Neutrophil (primary cell): Measurements from ENCODE around the gene CACNA1E.

Experiments
- H3K27ac ChIP-seq: fragments of 200-600 bp; sonication (generic); 2 replicates; pipeline ENCODE4 v1.5.1; 2016; ENCODE audit warnings: mild to moderate bottlenecking, moderate library complexity
- H3K27me3 ChIP-seq: fragments of 200-600 bp; sonication (generic); 2 replicates; pipeline ENCODE4 v1.6.0; 2016; ENCODE audit warnings: mild to moderate bottlenecking
- H3K36me3 ChIP-seq: fragments of 200-600 bp; sonication (generic); 2 replicates; pipeline ENCODE4 v1.5.1; 2017
- H3K4me1 ChIP-seq, 2 experiments: fragments of 200-600 bp in 1 of 2; sonication (generic) in 1 of 2; 1 replicate in 1 of 2; 2 replicates in 1 of 2; pipeline versions ENCODE4 v1.5.1 to v1.6.1; 2013 to 2016; ENCODE audit warnings: low read depth in 1 of 2, low read length in 1 of 2, mild to moderate bottlenecking in 1 of 2, moderate library complexity in 1 of 2; ENCODE audit not compliant: control insufficient read depth in 1 of 2, insufficient read depth in 1 of 2
- H3K4me3 ChIP-seq, 2 experiments: fragments of 200-600 bp in 1 of 2; sonication (generic) in 1 of 2; 1 replicate in 1 of 2; 2 replicates in 1 of 2; pipeline ENCODE4 v1.5.1; 2013 to 2016; ENCODE audit warnings: low read depth in 1 of 2, low read length in 1 of 2, mild to moderate bottlenecking in 1 of 2, moderate library complexity in 1 of 2
- H3K9me3 ChIP-seq: fragments of 200-600 bp; sonication (generic); 2 replicates; pipeline ENCODE4 v1.5.1; 2016
- TF ChIP-seq, protein P1 (sequence below): fragments of 200-600 bp; sonication (generic); IDR thresholded peaks from 2 replicates; pipeline ENCODE4 v1.5.1; 2016; ENCODE audit warnings: antibody characterized with exemption

CACNA1E gene

DNA sequence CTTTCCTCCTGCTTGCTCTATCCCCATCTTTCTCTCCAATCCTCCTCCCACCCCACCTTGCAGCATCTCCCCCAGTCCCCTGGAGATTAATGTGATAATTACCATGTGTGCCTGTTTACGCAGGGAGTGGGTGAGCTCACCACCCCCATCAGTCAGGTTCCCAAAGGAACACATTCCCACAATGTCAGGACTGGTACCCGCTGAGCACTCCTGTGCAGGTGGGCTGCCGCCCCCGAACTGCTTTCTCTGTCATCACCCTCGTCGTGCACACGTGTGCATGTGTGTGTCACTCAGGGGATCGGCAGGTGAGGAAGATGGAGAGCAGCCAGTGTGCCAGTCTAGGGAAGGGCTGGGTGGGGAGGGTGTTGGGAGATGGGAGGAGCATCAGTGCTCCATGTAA is 163.4 kb downstream of the CACNA1E start:
- H3K4me3 ChIP-seq = no peak overlapping the region
- no peaks in the 10 kb centered on the region for H3K4me1 ChIP-seq
- H3K36me3 ChIP-seq = no peaks in the 10 kb centered on the region
- no peaks in the 10 kb centered on the region for H3K9me3 ChIP-seq
- TF ChIP-seq, protein P1, sequence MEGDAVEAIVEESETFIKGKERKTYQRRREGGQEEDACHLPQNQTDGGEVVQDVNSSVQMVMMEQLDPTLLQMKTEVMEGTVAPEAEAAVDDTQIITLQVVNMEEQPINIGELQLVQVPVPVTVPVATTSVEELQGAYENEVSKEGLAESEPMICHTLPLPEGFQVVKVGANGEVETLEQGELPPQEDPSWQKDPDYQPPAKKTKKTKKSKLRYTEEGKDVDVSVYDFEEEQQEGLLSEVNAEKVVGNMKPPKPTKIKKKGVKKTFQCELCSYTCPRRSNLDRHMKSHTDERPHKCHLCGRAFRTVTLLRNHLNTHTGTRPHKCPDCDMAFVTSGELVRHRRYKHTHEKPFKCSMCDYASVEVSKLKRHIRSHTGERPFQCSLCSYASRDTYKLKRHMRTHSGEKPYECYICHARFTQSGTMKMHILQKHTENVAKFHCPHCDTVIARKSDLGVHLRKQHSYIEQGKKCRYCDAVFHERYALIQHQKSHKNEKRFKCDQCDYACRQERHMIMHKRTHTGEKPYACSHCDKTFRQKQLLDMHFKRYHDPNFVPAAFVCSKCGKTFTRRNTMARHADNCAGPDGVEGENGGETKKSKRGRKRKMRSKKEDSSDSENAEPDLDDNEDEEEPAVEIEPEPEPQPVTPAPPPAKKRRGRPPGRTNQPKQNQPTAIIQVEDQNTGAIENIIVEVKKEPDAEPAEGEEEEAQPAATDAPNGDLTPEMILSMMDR = no peak
- H3K27me3 ChIP-seq = peaks cover 34% of the 10 kb centered on the region
- H3K27ac ChIP-seq = no peak overlapping the region

DNA sequence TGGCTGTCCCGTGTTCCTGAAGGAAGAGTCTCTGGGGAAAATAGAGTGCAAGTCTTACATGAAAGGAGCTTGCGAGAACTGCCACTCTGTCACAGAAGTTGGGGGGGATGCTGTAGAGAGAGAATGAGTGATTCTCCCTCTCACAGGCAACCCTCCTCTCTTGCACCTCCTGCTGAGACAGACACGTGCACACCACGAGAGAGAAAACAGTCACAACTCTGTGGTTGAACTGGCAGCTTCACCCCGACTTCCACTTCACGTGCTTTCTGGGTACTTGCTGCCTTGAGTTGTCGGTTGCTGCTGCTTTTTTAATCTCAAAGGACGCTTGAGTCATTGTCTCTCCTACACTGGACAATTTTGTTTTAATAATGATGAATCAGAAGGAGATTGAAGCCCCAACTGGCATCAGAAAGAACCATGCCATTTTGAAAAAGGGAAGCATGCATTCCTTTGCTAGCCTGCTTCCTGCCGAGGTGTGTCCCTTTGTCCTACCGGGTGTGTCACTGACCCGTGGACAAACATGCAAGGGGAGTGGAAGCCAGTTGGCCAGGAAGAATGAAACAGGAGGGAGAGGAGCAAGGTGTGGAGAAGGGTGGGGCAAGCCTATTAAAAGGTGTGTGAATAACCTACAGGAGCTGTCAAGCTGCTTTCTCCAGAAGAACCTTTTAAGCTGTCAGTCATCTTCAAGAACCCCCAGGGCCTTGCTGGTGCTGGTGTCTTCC is 164.2 kb downstream of the CACNA1E start:
- H3K4me1 ChIP-seq = no peaks in the 10 kb centered on the region
- H3K27ac ChIP-seq = no peak overlapping the region
- H3K9me3 ChIP-seq = no peaks in the 10 kb centered on the region
- no peak overlapping the region for H3K4me3 ChIP-seq
- H3K36me3 ChIP-seq = no peaks in the 10 kb centered on the region
- peaks cover 30% of the 10 kb centered on the region for H3K27me3 ChIP-seq
- TF ChIP-seq, protein P1 = no peak

DNA sequence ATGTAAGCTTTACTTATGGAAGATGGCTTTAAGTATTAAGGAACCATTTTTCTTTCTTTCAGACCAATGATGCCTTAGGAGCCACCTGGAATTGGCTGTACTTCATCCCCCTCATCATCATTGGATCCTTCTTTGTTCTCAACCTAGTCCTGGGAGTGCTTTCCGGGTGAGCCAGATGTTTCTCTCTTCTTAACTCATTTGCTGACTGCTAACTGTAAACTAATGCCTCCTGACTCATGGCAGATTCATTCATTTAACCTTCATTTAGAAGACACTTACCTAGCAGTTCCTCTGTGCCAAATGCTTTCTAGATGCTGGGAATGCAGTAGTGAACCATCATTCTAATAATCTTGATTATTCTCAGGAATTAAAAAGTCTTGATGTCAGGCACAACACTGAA is 168.0 kb downstream of the CACNA1E start:
- Histone ChIP-seq H3K27ac (no peak overlapping the region), H3K36me3 (no peaks in the 10 kb centered on the region), H3K27me3 (peaks cover 27% of the 10 kb centered on the region), H3K4me1 (no peaks in the 10 kb centered on the region), H3K4me3 (no peak overlapping the region), H3K9me3 (no peaks in the 10 kb centered on the region)
- TF ChIP-seq, protein P1 = no peak

DNA sequence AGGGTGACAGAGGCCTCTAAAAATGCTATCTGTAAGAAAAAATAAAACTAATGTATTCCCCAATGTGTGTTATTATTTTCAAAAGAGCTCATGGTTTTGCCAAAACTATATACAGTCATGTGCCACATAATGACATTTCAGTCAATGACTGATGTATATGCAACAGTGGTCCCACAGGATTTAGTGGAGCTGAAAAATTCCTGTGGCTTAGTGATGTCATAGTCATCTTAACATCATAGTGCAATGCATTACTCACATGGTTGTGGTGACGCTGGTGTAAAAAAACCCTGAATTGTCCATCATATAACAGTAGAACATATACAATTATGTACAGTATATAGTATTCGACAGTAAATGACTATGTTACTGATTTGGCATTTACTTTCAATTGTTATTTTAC is 172.4 kb downstream of the CACNA1E start:
- H3K27me3 ChIP-seq = no peaks in the 10 kb centered on the region
- H3K4me3 ChIP-seq = no peak overlapping the region
- H3K36me3 ChIP-seq = no peaks in the 10 kb centered on the region
- no peak overlapping the region for H3K27ac ChIP-seq
- TF ChIP-seq, protein P1 = no peak
- H3K4me1 ChIP-seq = no peaks in the 10 kb centered on the region
- no peaks in the 10 kb centered on the region for H3K9me3 ChIP-seq

DNA sequence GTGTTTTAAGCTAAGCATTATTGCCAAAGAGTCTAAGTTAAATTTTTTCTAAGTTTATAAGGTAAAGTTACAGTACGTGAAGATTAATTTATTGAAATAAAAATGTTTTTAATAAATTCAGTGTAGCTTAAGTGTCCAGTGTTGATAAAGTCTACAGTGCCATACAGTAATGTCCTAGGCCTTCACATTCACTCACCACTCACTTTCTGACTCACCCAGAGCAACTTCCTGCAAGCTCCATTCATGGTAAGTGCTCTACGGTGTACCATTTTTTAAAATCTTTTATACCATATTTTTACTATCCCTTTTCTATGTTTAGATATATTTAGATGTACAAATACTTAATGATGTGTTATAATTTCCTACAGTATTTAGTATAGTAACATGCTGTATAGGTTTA is 173.2 kb downstream of the CACNA1E start:
- no peaks in the 10 kb centered on the region for H3K36me3 ChIP-seq
- no peaks in the 10 kb centered on the region for H3K4me1 ChIP-seq
- H3K27me3 ChIP-seq = no peaks in the 10 kb centered on the region
- no peaks in the 10 kb centered on the region for H3K9me3 ChIP-seq
- TF ChIP-seq, protein P1 = no peak
- H3K27ac ChIP-seq = no peak overlapping the region
- H3K4me3 ChIP-seq = no peak overlapping the region
